ENCODE data around the gene XYLT1.

XYLT1 gene

GRCh38 chr16:17470908-17471718, at the start of gene XYLT1:
TSS of gene XYLT1 (minus strand) at chr16:17470960. CDS start at chr16:17470796, 164 bp downstream.
- in situ Hi-C loops (cut with HindIII; ENCODE audit: low pct_ligation_motif_present, low sequenced_read_pairs): no loop called here
- TF ChIP-seq, protein P1, sequence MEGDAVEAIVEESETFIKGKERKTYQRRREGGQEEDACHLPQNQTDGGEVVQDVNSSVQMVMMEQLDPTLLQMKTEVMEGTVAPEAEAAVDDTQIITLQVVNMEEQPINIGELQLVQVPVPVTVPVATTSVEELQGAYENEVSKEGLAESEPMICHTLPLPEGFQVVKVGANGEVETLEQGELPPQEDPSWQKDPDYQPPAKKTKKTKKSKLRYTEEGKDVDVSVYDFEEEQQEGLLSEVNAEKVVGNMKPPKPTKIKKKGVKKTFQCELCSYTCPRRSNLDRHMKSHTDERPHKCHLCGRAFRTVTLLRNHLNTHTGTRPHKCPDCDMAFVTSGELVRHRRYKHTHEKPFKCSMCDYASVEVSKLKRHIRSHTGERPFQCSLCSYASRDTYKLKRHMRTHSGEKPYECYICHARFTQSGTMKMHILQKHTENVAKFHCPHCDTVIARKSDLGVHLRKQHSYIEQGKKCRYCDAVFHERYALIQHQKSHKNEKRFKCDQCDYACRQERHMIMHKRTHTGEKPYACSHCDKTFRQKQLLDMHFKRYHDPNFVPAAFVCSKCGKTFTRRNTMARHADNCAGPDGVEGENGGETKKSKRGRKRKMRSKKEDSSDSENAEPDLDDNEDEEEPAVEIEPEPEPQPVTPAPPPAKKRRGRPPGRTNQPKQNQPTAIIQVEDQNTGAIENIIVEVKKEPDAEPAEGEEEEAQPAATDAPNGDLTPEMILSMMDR (IDR thresholded peaks at IDR 0.05; ENCODE audit: low read depth, low read length, missing control alignments): no peak
- Histone ChIP-seq H3K27me3 (replicated peaks) (peaks cover 15% of the 10 kb centered on the region), H3K36me3 (replicated peaks) (no peaks in the 10 kb centered on the region), H3K4me3 (ENCODE audit: low read depth, low read length) (peak within 1 kb of the TSS; percentile 49), H3K27ac (no peak within 1 kb of the TSS)
- peak; percentile 44 for DNase-seq

GRCh38 chr16:17520111-17520510, 49.4 kb upstream of the XYLT1 start:
- Histone ChIP-seq H3K36me3 (replicated peaks) (no peaks in the 10 kb centered on the region), H3K4me3 (ENCODE audit: low read depth, low read length) (no peak overlapping the region), H3K27ac (no peak overlapping the region), H3K27me3 (replicated peaks) (no peaks in the 10 kb centered on the region)
- in situ Hi-C loops (cut with HindIII; ENCODE audit: low pct_ligation_motif_present, low sequenced_read_pairs): no loop called here
- no peak for DNase-seq
- TF ChIP-seq, protein P1 (IDR thresholded peaks at IDR 0.05; ENCODE audit: low read depth, low read length, missing control alignments): no peak

DNA sequence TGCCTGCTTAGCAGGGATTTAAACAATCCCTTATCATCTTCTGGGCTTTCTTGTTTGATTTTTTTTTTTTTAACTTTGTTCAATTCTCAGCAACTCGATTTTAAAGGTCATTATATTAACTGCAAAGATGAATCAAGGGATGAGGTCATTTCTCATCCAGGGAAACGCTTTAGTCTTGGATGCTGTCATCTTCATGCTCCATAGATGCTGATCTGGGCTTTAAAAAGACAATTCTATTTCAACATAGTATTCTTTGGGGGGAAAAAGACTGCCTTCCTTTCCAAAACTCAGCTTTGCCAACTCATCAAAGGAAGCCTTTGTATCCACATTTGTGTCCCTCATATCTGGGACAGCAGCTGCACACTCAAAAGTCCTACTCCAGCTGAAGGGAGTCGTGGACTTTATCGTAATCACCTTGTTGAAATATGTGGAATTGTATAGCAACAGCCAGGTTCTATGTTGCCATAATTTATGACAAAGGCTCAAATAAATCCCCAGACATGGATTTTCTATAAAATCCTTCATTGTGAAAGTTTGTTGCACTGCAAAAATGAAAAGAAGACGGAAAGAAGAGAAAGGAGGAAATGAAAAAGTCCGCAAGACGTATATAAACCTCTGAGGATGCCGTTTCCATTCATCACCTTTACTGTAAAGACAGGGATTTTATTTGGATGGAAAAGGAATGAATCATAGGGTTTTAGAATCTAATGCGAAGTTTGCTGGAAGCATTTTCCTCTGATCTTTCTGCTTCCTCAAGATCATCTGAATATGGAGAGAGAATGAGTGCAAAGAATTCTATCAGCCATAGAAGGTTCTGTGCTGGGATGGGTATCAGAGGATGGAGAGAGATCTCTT, 48.6 kb upstream of the XYLT1 start:
- in situ Hi-C loops (cut with HindIII; ENCODE audit: low pct_ligation_motif_present, low sequenced_read_pairs): no loop called here
- no peak overlapping the region for H3K4me3 ChIP-seq (ENCODE audit: low read depth, low read length)
- DNase-seq: no peak
- no peak overlapping the region for H3K27ac ChIP-seq
- TF ChIP-seq, protein P1 (IDR thresholded peaks at IDR 0.05; ENCODE audit: low read depth, low read length, missing control alignments): no peak
- H3K27me3 ChIP-seq (replicated peaks): no peaks in the 10 kb centered on the region
- H3K36me3 ChIP-seq (replicated peaks): no peaks in the 10 kb centered on the region

DNA sequence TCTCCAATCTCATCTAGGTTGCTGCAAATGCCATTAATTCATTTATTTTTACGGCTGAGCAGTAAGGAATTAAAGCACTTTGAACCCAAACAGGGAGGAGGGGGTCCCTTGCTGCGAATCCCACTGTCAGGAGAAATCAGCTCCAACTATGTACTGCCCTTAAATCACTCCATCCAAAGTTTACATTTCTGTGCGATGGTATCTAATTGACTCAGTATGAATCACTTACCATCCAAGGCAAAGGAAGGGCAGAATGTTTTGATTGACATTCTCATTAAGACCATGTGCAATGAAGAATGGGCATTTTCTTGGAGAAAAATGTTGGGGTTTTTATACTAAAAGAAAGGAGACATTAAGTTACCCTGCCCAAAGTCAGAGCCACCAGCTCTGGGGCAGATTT, 47.7 kb upstream of the XYLT1 start:
- no peak overlapping the region for H3K27ac ChIP-seq
- TF ChIP-seq, protein P1 (IDR thresholded peaks at IDR 0.05; ENCODE audit: low read depth, low read length, missing control alignments): no peak
- H3K36me3 ChIP-seq (replicated peaks): no peaks in the 10 kb centered on the region
- H3K4me3 ChIP-seq (ENCODE audit: low read depth, low read length): no peak overlapping the region
- DNase-seq: no peak
- in situ Hi-C loops (cut with HindIII; ENCODE audit: low pct_ligation_motif_present, low sequenced_read_pairs): no loop called here
- H3K27me3 ChIP-seq (replicated peaks): no peaks in the 10 kb centered on the region

- Histone ChIP-seq H3K36me3 (replicated peaks) (no peaks in the 10 kb centered on the region), H3K27me3 (replicated peaks) (no peaks in the 10 kb centered on the region), H3K4me3 (ENCODE audit: low read depth, low read length) (no peak overlapping the region), H3K27ac (no peak overlapping the region)
- TF ChIP-seq, protein P1 (IDR thresholded peaks at IDR 0.05; ENCODE audit: low read depth, low read length, missing control alignments): no peak
- in situ Hi-C loops (cut with HindIII; ENCODE audit: low pct_ligation_motif_present, low sequenced_read_pairs): no loop called here
- no peak for DNase-seq
Observed at GRCh38 chr16:17515421-17516210, 44.9 kb upstream of the XYLT1 start.

Measured in brain microvascular endothelial cell (primary cell).